OCI-LY7 (cell line): ENCODE measurements around the gene RFT1.

Source experiments
- EZH2phosphoT487 ChIP-seq: fragments of 200-600 bp; sonication (generic); IDR thresholded peaks from 2 replicates; pipeline ENCODE4 v1.6.1; 2018; ENCODE audit warnings: low read depth, borderline replicate concordance, mild to moderate bottlenecking, mixed run types, antibody characterized with exemption, low read length, moderate library complexity, mixed read lengths
- TF ChIP-seq, protein P1 (sequence below): fragments of 200-600 bp; sonication (generic); conservative IDR thresholded peaks from 2 replicates; pipeline ENCODE4 v1.5.1; 2014; ENCODE audit warnings: mild to moderate bottlenecking, antibody characterized with exemption, low read length, moderate library complexity, mixed read lengths

DNA sequence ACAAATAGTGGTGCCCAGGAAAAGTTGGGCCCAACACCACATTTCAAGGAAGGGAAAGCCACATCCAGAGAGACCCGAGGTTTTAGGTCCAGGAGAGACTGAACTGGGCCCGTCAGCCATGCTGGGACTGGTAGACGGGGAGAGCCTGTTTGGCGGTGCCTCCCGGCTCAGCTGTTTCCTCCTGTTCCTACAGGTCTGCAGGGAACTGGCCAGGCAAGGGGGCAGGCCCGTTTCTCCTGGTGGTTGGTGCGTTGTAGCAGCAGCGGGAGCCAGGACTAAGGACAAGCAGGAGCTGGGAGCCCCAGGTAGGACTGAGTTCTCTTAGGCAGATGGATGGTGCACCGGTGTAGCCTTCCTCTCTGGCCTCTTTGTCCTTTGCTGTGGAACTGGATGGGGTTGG, 34.7 kb upstream of the RFT1 start:
- TF ChIP-seq, protein P1, sequence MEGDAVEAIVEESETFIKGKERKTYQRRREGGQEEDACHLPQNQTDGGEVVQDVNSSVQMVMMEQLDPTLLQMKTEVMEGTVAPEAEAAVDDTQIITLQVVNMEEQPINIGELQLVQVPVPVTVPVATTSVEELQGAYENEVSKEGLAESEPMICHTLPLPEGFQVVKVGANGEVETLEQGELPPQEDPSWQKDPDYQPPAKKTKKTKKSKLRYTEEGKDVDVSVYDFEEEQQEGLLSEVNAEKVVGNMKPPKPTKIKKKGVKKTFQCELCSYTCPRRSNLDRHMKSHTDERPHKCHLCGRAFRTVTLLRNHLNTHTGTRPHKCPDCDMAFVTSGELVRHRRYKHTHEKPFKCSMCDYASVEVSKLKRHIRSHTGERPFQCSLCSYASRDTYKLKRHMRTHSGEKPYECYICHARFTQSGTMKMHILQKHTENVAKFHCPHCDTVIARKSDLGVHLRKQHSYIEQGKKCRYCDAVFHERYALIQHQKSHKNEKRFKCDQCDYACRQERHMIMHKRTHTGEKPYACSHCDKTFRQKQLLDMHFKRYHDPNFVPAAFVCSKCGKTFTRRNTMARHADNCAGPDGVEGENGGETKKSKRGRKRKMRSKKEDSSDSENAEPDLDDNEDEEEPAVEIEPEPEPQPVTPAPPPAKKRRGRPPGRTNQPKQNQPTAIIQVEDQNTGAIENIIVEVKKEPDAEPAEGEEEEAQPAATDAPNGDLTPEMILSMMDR = no peak
- no peak for TF ChIP-seq EZH2phosphoT487
